ENCODE measurements around the gene HIGD1C.

- TF ChIP-seq CTCF (IDR thresholded peaks at IDR 0.05) (no peak), ZFX (IDR thresholded peaks at IDR 0.05; ENCODE audit: borderline replicate concordance) (no peak)
Measured at GRCh38 chr12:50979369-50980052, 27.2 kb downstream of the HIGD1C start.
